ENCODE results near the gene HCRTR2. TPM values are rescaled to one million over a fixed set of nuclear protein-coding genes. Genes with fewer than 3 reads are reported as not detected.

The HCRTR2 gene
- total and polyA plus RNA-seq, 2 donors from 2014 or later: 0.34 TPM; not detected in 1

- Histone ChIP-seq H3K9ac (ENCODE audit: low read length in 3 of 3) (no peak overlapping the region), H3K4me3 (ENCODE audit: low read length in 3 of 3) (no peak overlapping the region), H3K27ac (ENCODE audit: low read depth in 2 of 2, low read length in 2 of 2) (no peak overlapping the region), H3K9me3 (ENCODE audit: control insufficient read depth in 2 of 3, insufficient read depth in 1 of 3, low read length in 3 of 3) (no peaks in the 10 kb centered on the region), H3K36me3 (ENCODE audit: control insufficient read depth in 2 of 3, insufficient read depth in 3 of 3, low read length in 3 of 3) (no peaks in the 10 kb centered on the region), H3K27me3 (ENCODE audit: control insufficient read depth, insufficient read depth, low read length) (no peaks in the 10 kb centered on the region), H3K4me1 (ENCODE audit: control insufficient read depth in 2 of 3, insufficient read depth in 2 of 3, low read depth in 1 of 3, low read length in 3 of 3) (no peaks in the 10 kb centered on the region)
- DNase-seq: peak in 2 of 5 donors; percentile 20 to 33
- no peak for TF ChIP-seq CTCF (IDR thresholded peaks at IDR 0.05; ENCODE audit: borderline replicate concordance, extremely low read depth, insufficient read depth)
- no peak for FAIRE-seq
- intact Hi-C loops (cut with DNase I): no loop called here
Observed at GRCh38 chr6:55277646-55278045, 103.3 kb downstream of the HCRTR2 start.

- intact Hi-C loops (cut with DNase I): no loop called here
- no peaks in the 10 kb centered on the region for H3K27me3 ChIP-seq (ENCODE audit: control insufficient read depth, insufficient read depth, low read length)
- no peak overlapping the region for H3K4me3 ChIP-seq (ENCODE audit: low read length in 3 of 3)
- no peak overlapping the region for H3K9ac ChIP-seq (ENCODE audit: low read length in 3 of 3)
- no peak for TF ChIP-seq CTCF (IDR thresholded peaks at IDR 0.05; ENCODE audit: borderline replicate concordance, extremely low read depth, insufficient read depth)
- no peaks in the 10 kb centered on the region for H3K9me3 ChIP-seq (ENCODE audit: control insufficient read depth in 2 of 3, insufficient read depth in 1 of 3, low read length in 3 of 3)
- DNase-seq (no peak), FAIRE-seq (no peak)
- no peaks in the 10 kb centered on the region for H3K36me3 ChIP-seq (ENCODE audit: control insufficient read depth in 2 of 3, insufficient read depth in 3 of 3, low read length in 3 of 3)
- no peaks in the 10 kb centered on the region for H3K4me1 ChIP-seq (ENCODE audit: control insufficient read depth in 2 of 3, insufficient read depth in 2 of 3, low read depth in 1 of 3, low read length in 3 of 3)
- no peak overlapping the region for H3K27ac ChIP-seq (ENCODE audit: low read depth in 2 of 2, low read length in 2 of 2)
Observed at GRCh38 chr6:55281215-55281614, 106.9 kb downstream of the HCRTR2 start.

- Histone ChIP-seq H3K9ac (ENCODE audit: low read length in 3 of 3) (no peak overlapping the region), H3K9me3 (ENCODE audit: control insufficient read depth in 2 of 3, insufficient read depth in 1 of 3, low read length in 3 of 3) (no peaks in the 10 kb centered on the region), H3K4me1 (ENCODE audit: control insufficient read depth in 2 of 3, insufficient read depth in 2 of 3, low read depth in 1 of 3, low read length in 3 of 3) (no peaks in the 10 kb centered on the region), H3K27me3 (ENCODE audit: control insufficient read depth, insufficient read depth, low read length) (no peaks in the 10 kb centered on the region), H3K27ac (ENCODE audit: low read depth in 2 of 2, low read length in 2 of 2) (no peak overlapping the region), H3K36me3 (ENCODE audit: control insufficient read depth in 2 of 3, insufficient read depth in 3 of 3, low read length in 3 of 3) (no peaks in the 10 kb centered on the region), H3K4me3 (ENCODE audit: low read length in 3 of 3) (no peak overlapping the region)
- intact Hi-C loops (cut with DNase I): no loop called here
- TF ChIP-seq CTCF (IDR thresholded peaks at IDR 0.05; ENCODE audit: borderline replicate concordance, extremely low read depth, insufficient read depth): no peak
- no peak for DNase-seq
- FAIRE-seq: no peak
Observed at GRCh38 chr6:55282115-55282514, 107.8 kb downstream of the HCRTR2 start.

- intact Hi-C loops (cut with DNase I): no loop called here
- H3K9ac ChIP-seq (ENCODE audit: low read length in 3 of 3): no peak overlapping the region
Observed at GRCh38 chr6:55286824-55287223, 112.5 kb downstream of the HCRTR2 start.

More at GRCh38 chr6:55286824-55287223, 112.5 kb downstream of the HCRTR2 start:
- no peaks in the 10 kb centered on the region for H3K27me3 ChIP-seq (ENCODE audit: control insufficient read depth, insufficient read depth, low read length)
- H3K4me1 ChIP-seq (ENCODE audit: control insufficient read depth in 2 of 3, insufficient read depth in 2 of 3, low read depth in 1 of 3, low read length in 3 of 3): no peaks in the 10 kb centered on the region
- DNase-seq (no peak), FAIRE-seq (no peak)
- no peak overlapping the region for H3K4me3 ChIP-seq (ENCODE audit: low read length in 3 of 3)
- H3K36me3 ChIP-seq (ENCODE audit: control insufficient read depth in 2 of 3, insufficient read depth in 3 of 3, low read length in 3 of 3): no peaks in the 10 kb centered on the region
- no peaks in the 10 kb centered on the region for H3K9me3 ChIP-seq (ENCODE audit: control insufficient read depth in 2 of 3, insufficient read depth in 1 of 3, low read length in 3 of 3)
- no peak overlapping the region for H3K27ac ChIP-seq (ENCODE audit: low read depth in 2 of 2, low read length in 2 of 2)
- TF ChIP-seq CTCF (IDR thresholded peaks at IDR 0.05; ENCODE audit: borderline replicate concordance, extremely low read depth, insufficient read depth): no peak
